DMS79 (cell line): ENCODE data around the gene SCTR.

ENCODE experiments used
- DNase-seq: peaks from one replicate; lab custom pipeline; 2025; lab: John Stamatoyannopoulos, UW

Gene SCTR

DNA sequence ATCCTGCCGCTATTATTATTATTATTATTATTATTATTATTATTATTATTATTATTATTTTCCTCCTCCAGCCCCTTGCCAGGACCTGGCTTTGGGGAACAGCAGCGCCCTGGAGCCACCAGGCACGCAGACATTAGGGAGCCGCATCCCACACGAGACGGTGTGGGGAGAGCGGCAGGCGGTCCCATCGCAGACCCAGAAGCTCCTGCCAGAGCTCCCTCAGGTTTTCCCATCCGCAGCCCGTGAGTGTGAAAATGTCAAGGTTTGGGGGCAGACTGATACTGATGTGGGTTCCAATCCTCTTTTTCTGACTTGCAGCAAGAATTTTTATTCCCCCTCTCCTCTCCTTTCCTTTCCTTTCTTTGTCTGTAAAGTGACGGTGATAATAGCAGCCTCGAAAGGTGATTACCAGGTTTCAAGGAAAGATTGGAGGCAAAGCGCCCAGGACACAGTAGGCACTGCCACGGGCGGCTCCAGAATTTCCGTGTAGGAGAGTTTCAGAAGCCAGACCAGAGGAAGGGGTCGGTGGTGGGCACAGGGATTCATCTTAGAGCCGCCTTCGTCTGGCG, 816 bp downstream of the SCTR start:
- DNase-seq, result no peak

DNA sequence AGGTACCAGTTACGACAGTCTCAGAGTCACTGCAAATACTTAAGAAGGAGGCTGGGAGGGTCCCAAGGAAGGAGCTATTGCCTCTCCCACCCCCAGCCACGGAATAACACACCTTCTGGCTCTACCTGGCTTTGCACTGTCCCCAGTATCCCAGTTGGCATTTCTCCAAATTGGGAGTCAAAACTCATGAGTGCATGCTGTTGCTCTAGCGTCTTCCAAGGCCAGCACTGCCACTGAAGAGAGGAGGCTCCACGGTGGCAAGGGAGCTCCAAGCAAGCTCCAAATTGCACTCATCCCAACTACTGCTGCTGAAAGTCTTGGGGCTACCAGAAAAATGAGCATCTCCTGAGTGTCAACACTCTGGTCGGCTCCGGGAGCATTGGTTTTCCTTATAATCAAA, 1.6 kb downstream of the SCTR start:
- no peak for DNase-seq

DNA sequence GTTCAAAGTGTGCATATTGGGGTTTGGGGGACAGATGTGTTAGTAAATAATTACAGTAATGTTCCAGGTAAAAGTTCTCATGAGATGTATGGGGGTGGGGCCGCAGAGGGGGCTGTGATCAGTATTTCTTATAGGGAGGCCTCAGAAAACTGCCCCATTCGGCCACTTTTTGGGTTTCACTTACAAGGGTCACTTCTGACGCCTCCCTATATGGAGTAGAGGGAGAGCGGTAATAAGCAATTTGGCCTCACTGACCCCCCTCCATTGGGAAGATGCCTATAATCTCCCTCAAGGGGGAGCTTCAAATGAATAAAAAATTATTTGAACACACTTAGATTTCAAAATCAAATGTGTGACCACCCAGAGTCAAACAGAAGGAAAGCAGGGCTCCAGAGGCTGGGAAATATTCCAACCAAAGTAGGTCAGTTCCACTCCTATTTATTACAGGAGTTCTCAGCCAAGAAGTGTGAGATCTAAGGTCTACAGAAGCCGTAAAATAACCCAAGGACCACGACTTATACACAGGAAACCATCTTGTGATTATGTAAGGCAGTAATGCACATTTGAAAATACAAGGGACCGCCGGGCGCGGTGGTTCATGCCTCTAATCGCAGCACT, 2.7 kb downstream of the SCTR start:
- no peak for DNase-seq

DNA sequence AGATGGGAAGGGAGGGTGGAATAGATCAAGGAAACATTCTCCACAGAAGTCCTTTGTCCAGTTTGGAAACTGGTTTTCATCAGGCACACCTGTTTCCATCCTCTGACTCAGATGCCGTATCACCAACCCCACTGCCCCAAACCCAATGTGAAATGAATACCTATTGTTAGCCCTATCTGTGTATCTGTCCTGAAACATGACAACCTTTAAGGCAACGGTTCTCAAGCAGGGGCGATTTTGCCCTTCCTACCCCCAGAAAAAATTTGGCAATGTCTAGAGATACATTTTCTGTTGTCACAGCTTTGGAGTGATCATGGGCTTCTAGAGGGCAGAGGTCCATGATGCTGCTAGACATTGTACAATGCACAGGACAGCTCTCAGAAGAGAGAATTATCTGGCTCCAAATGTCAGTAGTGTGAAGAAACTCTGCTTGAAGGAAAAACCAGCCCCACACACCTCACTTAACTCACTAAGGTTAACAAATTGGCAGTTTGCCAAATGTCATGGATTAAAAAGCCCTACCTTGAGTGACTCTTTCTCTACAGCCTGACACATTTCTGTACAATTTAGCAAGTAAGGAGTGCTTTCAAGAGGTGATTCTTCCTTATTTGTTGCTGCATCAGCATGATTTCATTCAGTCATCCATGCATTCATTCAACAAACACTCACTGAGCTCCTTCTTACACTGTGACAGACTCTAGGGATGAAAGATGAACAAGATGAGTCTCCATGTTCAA, 3.4 kb downstream of the SCTR start:
- DNase-seq, result peak; percentile 9

DNA sequence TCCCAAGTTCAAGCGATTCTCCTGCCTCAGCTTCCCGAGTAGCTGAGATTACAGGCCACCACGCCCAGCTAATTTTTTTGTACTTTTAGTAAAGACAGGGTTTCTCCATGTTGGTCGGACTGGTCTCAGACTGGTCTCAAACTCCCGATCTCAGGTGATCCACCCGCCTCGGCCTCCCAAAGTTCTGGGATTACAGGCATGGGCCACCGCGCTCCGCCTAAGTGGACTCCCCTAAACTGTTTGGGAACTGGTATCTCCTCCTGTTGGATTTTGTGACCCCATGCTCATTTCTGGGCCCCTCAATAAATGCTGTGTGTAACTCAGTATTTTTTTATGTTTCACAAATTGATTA, 5.2 kb downstream of the SCTR start:
- DNase-seq, result no peak

DNA sequence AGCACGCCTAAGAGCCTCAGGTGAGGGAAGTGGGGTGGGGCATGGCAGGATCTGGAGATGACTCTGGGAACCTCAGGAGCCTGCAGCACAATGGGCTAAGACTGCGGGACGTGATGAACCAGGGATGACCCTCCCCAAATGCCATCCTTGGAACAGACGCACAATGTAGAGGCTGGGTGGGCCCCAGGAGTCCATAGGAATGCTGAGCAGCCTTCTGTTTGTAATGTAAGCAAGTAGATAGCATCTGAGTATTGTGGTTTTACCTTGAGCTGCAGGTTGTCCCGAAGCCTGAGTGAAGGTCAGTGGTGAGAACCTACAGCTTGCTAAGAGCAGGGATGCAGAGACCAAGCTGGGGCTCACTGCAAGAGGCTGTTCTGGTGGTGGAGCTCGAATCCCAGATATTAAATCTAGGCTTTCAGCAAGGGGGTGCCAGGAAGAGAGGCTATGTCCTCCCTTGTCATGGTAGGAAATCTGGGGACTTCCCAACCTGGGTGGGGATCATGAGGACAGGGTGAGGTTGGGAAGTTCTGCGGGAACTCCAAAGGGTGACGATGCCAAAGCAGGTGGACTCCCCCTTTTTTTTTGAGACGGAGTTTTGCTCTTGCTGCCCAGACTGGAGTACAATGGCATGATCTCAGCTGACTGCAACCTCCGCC, 5.8 kb downstream of the SCTR start:
- DNase-seq, result no peak

DNA sequence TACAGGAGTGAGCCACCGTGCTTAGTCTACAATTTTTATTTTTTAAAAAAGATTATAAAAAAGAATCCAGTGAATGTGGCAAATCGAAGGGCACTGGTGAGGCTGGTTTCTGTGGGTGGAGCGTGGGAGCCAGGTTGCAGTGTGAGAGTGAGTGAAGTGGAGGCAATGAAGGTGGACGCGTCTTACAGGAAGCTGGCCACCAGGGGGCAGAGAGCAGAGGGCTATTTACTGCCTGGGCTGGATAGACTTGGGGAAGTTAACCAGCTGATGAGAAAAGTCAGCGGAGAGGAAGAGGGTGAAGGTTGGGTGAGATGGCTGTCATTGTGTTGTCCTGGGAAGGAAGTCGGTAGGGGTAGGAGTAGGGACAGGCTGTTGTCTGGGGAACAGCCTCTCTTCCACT, 6.8 kb downstream of the SCTR start:
- no peak for DNase-seq

DNA sequence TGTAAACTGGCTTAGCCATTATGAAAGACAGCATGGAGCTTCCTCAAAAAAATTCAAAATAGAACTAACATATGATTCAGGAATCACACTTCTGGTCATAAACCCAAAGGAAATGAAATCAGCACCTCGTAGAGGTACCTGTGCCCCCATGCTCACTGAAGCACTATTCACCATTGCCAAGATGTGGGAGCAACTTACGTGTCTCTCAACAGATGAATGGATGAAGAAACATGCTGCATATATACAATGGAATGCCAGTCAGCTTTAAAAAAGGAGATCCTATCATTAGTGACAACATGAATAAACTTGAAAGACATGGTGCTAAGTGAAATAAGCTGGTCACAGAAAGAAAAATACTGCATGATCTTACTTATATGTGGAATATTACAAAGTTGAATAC, 8.2 kb downstream of the SCTR start:
- DNase-seq, result no peak

DNA sequence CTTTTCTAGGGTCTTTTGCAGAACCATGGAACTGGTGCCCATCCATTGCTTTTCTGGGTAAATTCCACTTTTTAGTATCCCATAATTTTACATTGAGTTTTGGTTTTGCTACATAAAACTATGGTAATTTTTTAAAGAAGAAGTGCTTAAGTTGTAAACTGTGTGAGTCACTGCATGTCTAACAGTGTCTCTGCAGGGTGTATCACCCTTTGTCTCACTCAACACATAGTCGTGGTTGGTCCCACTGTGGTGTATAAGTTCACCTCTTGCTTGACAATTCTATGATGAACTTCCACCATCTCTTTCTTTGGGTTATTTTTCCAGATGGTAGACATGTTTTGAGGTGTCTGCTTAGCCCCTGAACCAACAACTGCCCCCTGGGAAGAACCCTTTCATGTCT, 10.5 kb downstream of the SCTR start:
- no peak for DNase-seq

DNA sequence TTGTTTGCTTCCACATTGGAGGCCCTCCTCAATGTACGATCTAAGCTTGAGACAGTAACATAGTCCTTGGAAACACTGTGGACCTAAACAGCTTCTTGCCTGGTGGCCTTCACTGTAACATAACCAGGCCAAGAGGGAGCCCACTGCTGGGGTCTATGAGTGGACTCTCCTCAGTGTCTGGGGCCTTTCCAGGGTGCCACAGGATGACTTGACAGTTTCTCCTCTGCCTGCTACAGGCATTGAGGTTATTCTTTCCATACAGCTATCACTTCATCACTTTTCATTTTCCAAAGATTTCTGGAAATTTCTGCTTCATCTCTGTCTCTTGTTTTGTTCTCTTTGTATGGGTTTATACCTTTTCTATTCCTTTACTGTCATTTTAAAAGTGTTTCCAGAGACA, 11.3 kb downstream of the SCTR start:
- DNase-seq, result no peak

DNA sequence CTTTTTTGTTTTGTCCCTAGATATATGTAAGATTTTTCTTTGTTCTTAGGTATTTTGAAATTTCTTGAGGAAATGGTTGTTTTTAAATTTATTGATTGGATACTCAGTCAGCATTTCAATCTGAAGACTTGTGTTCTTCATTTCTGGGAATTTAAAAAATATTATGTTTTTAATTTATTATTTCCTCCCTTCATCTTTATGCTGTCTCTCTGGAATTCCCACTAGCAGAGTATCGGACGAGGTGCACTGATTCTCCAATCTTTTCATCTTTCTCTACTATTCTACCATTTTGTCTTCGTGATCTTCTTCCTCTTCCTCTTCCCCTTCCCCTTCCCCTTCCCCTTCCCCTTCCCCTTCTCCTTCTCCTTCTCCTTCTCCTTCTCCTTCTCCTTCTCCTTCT, 12.3 kb downstream of the SCTR start:
- no peak for DNase-seq

DNA sequence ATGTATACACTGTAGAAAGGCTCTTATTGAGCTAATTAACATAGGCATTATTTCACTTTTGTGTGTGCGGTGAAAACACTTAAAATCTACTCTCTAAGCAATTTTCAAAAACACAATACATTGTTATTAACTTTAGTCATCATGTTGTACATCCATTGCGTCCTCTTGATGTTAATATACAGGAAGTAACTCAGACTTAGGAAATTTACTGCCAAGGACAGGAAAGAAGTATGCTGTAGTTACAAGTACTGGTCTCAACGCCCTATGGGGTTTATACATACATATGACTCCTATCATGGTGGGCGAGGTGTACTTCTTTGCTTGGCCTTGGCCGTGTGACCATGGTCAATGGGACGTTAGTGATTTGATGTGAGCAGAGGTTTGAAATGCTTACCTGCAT, 15.5 kb downstream of the SCTR start:
- DNase-seq, result no peak

DNA sequence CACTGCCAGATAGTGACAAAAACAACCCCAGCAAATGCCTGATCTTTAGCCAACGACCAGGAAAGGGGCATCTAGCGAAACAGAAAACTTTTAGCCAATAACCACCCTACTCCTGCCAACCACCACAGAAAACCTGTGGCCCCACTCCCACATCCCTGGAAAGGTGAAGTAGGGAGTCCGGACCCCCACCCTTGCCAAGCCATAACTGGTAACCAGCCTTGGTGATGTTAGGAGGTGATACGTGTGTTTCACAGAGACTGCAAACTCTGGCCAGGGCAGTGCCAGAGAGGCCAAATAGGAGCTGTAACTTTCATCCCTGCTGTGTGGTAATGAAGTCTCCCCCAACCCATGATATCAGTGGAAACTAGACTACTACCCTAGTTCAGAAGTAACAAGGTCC, 27.6 kb downstream of the SCTR start:
- no peak for DNase-seq

DNA sequence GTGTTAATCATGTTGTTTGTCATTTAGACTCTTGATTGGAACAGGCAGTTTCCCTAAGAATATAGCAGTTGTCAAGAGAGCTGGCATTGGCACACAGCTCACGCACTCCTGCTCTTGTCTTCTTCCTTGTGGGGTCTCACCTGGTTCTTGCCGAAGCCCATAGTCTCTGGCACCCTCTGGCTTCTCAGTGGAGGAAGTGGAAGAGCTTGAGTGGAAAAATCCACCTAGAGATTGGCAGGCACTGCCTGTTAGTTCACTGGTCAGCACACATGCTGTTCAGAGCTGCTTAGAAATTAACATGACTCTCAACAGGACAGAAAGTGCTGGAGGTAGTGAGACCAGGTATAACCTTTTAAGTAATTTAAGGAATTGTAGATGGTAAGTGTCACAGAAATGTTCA, 28.3 kb downstream of the SCTR start:
- DNase-seq, result no peak

DNA sequence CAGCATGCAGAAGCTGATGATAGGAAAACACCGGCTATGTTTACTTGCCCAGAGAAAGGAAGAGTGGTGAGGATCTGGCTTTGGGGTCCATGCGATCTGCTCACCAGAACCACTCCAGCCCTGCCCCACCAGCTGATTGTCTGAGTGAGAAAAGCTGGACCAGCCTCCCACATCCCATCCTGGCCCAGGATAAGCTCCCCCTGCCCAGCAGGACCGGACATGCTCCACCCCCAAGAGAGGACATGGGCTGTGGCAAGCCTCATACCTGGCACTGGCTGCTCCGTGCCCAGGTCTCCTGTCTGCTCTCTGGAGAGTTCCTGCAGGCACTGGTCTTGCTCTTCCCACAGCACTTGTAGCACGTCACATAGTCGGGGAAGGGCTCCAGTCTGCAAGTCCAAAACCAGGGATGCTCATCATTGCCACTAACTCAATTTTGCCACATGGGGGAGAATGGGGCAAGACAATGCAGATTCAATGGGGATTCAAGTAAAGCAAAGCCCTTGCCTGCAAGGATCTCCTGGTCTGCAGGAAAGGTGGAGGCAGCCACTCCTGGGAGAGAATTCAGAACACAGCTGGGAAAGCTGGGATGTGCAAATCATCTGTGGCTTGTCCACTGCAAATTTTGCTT, 30.0 kb downstream of the SCTR start:
- DNase-seq, result no peak

DNA sequence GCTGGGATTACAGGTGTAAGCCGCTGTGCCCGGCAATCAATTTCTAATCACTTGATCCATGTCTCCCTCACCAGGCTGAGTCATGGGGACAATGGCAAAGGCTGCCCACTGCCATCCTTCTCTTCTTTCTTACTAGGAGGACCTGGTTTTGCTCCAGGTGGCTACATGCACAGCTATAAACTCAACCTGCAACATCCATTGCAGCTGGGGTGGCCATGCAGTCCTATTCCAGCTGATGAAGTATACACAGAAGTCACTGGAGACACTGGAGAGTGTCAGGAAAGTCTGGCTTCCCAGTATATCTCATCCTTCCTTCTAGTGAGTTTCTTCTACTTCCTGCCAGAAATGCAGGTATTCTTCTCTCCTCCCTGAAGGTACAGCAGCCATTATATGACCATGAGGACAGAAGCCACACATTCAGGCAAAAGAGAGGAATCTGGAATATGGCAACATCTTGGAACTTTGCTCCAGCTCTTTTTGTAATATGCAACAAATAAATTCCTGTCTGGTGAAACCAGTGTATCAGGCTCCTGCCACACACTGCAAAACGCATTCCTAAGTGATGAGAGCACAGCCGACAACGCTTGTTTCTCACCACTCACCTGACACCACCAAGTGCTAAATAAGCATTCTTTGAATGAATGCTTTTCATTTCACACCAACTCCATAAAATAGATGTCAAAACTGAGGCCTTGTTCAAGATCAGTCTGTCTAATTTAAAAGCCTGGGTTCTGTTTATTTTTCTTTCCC, 32.3 kb downstream of the SCTR start:
- no peak for DNase-seq

DNA sequence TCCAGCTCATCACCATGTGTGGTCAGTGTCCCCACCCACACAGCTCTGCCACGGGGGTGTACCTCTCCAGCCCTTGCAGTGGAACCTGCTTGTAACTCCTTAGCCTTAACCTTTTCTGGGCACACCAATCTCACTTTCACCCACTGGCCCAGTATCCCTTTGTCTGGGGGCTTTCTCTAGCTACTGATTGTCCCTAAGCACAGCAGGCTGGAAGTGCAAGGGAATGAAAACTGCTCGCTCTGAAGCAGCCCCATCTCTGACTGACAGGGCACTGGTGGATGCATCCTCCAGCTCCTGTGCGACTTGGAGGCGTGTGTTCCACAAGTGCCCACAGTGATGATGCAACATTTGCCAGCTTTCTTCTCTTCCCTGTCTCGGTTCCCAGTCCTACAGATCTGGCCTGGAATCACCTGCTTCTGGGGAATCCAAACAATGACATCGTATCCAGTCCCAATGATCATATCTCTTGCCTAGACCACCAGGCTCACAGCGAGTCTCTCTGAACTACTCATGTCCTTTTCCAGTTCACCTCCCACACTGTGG, 33.6 kb downstream of the SCTR start:
- DNase-seq, result no peak

DNA sequence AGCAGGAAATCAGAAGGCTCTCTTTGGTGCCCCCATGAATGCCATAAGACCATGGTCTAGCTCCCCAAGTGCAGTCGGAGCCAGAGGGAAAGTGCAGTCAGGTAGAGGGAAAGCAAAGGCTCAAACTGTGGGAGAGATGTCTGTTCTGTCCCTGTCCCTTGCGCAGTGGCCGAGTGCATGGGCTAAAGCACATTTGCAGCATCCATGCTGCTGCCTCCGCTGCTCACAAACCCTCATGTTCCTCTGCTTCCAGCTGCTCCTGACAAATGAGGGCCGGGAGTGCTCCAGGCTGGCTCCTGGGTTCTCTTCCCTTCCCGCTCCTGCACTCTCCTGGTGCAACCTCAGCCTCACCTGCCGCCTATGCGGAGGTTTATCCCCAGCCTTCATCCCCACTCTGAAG, 34.2 kb downstream of the SCTR start:
- DNase-seq, result no peak

DNA sequence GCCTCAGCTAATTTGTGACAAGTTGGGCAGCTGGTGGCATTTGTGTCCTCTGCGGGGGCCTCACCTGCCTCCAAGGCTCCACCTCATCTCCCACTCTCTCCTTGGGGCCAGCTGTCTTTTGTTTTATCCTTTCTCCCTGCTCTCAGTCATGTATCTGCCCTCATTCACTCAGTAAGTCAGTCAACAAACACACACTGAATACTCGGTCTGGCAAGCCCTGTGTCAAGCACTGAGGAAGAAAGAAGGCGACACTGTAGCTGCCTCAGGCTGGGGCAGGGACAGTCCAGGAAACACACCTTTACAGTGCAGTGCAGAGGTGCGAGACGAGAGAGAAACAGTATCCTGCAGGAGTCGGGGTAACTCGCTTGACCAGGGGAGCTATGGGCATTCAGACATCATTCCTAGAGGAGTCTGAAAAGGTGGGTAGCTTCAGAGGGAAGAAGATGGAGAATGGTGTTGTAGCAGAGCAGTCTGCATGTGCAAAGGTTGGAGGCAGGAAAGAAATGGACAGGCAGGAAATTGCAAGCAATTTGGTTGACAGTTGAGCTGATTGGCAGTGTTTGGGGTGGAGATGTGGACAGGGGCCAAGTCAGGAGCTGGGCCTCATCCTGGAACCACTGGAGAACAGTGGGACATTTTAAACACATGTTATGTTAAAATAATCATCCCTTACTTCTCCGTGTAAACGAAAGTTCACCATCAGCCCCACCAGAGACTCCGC, 34.9 kb downstream of the SCTR start:
- no peak for DNase-seq

DNA sequence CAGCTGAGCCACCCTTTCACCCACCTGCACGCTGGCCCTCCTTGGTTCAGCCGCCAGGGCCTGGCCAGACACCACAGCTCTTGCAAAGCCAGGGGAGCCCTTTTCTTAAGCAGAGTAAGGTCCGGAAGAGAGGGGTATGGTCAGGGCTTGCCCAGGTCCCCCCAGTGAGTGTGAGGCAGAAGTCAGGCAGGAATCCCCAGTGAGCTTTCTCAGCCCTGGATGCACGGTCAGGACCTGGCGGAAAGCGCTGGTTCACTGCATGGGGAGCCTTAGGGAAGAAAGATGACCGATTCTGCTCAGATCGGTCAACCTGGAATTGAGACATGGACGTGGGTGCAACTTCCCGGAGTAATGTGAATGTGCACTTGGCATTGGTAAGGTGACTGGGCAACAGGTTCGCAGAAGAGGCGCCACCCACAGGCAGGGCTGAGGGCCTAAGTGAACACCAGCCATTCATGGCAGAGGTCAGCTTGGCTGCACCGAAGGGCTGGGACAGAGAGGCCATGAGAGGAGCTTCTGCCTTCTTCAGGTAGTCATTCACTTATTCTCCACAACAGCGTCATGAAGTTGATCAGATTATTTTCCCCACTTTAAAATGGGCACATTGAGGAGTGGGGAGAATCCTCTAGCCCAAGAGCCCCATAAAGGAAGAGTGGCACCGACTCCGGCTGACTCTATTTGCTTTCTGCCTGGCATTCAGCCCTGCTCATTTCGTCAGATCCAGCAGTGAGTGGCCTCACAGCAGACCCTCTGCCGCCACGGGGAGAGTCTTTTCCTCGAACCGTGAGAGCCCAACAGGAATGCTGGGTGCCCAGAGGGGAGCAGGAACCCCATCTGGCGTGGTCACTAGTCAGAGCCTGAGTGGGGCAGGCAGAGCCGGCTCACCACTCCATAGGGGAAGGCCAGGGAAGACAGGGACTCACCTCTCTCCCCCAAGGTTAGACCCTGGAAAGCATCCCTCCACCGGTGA, 35.8 kb downstream of the SCTR start:
- no peak for DNase-seq
